Retinal pigment epithelial cell (primary cell): ENCODE data around the gene ITGA7.

Experiments used
- DNase-seq: peaks from one replicate; pipeline ENCODE4 v3.0.0-alpha.2; 2010; ENCODE audit warnings: low read depth
- H3K4me3 ChIP-seq: 2 replicates; pipeline ENCODE4 v1.5.1; 2011; ENCODE audit warnings: mild to moderate bottlenecking, low read length, control low read depth, moderate library complexity
- CTCF ChIP-seq: conservative IDR thresholded peaks from 2 replicates; pipeline ENCODE4 v1.5.1; 2011; ENCODE audit warnings: low read depth, low read length, control low read depth, inconsistent platforms

ITGA7 gene

GRCh38 chr12:55733021-55733555 is 25.4 kb upstream of the ITGA7 start:
- DNase-seq = no peak
- H3K4me3 ChIP-seq = no peak overlapping the region
- TF ChIP-seq CTCF = no peak

- no peak for TF ChIP-seq CTCF
- DNase-seq = no peak
- H3K4me3 ChIP-seq = no peak overlapping the region
Observed at GRCh38 chr12:55732288-55732687, 24.6 kb upstream of the ITGA7 start.

GRCh38 chr12:55729819-55730818 is 22.4 kb upstream of the ITGA7 start:
- H3K4me3 ChIP-seq = peak overlapping the region; percentile 71
- DNase-seq = no peak
- peak; percentile 22 for TF ChIP-seq CTCF

- no peak for DNase-seq
- TF ChIP-seq CTCF = no peak
- peak within 1 kb of the TSS; percentile 92 for H3K4me3 ChIP-seq
Observed at GRCh38 chr12:55728939-55729818, 21.5 kb upstream of the ITGA7 start, which contains the start of gene CD63. Gene CD63 (minus strand): TSS chr12:55729009. CDS start chr12:55728341, 668 bp downstream.

- TF ChIP-seq CTCF = no peak
- H3K4me3 ChIP-seq = peak overlapping the region; percentile 92
- no peak for DNase-seq
Observed at GRCh38 chr12:55728186-55728938, 20.7 kb upstream of the ITGA7 start.

GRCh38 chr12:55727643-55728185 is 20.0 kb upstream of the ITGA7 start:
- no peak for DNase-seq
- TF ChIP-seq CTCF = no peak
- H3K4me3 ChIP-seq = peak overlapping the region; percentile 92
